ENCODE data around the gene IP6K1.

The IP6K1 gene

DNA sequence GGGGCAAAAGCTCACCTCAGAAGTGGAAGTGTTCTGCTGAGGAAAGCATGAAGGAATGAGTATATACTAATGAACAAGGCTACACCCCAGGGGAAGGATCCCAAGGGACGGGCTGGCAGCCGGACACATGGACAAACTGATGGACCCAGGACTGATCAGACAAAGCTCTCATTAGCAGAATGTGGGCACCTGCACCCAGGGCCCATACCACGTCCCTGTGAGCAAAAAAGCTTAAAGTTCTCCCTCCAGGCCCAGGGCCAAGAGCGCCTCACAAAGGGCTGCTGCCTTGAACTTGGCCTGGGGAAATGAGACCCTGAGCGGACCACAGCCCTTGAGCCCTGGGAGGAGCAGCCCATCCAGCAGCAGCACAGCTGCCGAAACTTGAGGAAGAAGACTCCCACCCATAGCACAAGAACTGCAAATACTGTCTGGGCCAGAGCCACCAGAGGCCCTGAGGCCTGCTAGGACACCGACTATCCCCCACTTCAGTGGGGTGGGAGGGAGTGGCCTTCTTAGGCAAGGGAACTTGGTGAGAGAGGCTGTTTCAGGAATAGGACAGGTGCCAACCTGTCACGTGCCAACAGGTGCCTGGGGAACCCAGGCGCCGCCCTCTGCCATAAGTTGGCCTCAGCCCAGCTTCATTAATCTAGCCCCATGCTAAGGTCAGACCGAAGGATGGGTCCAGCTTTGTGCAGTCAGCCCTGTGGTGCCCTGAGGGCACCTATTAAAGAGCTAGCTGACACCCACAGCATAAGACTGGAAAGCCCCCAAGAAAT is 60.2 kb downstream of the IP6K1 start:
- H3K4me3 ChIP-seq (ENCODE audit: low read depth, low read length) = no peak overlapping the region

GRCh38 chr3:49724586-49724985 is 61.8 kb downstream of the IP6K1 start:
- peak overlapping the region; percentile 99 for H3K4me3 ChIP-seq (ENCODE audit: low read depth, low read length)

GRCh38 chr3:49723628-49724551 is 62.5 kb downstream of the IP6K1 start, which contains the start of gene GMPPB:
TSS of gene GMPPB (minus strand) at chr3:49723951. CDS start at chr3:49723726, 225 bp downstream.
- peak within 1 kb of the TSS; percentile 99 for H3K4me3 ChIP-seq (ENCODE audit: low read depth, low read length)

DNA sequence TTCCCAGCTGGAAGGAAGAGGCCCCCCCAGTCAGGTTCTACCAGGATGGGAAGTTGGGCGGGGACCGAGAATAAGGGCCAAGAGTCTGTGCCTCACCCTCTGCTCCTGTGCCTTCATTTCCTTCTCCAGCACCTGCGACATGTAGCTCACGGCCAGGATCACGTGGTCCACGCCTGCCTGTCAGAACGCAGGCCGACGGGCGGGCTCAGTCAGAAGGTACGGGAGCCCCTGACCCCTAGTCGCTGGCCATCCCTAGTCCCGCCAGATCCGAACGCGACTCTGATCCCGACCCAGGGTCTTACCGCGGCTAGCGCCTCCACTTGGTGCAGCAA is 63.1 kb downstream of the IP6K1 start:
- H3K4me3 ChIP-seq (ENCODE audit: low read depth, low read length) = peak overlapping the region; percentile 99

GRCh38 chr3:49722896-49723295 is 63.4 kb downstream of the IP6K1 start:
- peak overlapping the region; percentile 99 for H3K4me3 ChIP-seq (ENCODE audit: low read depth, low read length)

- no peak overlapping the region for H3K4me3 ChIP-seq (ENCODE audit: low read depth, low read length)
Observed at GRCh38 chr3:49721896-49722781, 64.2 kb downstream of the IP6K1 start.

DNA sequence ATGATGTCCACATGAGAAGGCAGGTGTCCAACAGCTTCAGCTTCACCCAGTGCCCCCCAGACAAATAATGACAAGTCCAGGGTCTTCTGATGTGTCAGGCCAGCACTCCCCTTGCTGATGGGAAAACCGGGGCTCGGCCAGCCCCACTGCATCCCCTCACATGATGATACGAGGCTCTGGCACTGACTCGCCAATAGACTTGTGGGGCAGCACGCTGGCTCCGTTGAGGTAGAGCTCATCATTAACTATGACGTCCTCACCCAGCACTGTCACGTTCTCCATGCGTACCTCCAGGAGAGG is 64.8 kb downstream of the IP6K1 start:
- no peak overlapping the region for H3K4me3 ChIP-seq (ENCODE audit: low read depth, low read length)

DNA sequence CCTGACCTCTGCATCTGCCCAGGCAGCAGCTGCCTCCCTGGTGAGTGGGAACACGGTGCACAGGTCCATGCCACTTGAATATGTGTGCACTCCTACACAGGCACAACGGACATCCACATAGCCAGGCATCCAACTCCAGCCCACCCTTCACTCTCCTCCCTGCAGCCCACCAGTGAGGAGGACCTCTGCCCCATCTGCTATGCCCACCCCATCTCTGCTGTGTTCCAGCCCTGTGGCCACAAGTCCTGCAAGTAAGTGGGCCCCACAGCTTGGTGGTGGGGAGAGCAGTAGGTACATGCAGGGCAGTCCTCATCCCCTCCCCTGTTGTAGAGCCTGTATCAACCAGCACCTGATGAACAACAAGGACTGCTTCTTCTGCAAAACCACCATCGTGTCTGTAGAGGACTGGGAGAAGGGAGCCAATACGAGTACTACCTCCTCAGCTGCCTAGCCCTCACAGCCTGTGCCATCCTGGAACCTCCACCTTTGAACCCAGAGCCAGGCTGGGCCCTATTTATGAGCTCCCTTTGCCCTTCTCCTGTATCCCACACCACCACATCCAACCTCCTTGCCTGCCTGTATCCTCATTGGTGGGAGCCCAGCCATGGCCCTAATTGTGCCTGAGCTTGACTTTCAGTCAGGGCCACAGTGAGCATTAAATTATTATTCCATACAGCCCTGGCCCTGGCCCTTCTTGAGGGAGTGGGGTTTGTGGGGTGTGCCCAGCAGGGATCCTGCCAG is 65.3 kb downstream of the IP6K1 start:
- H3K4me3 ChIP-seq (ENCODE audit: low read depth, low read length) = no peak overlapping the region

GRCh38 chr3:49719214-49719884 is 67.0 kb downstream of the IP6K1 start, which contains the start of gene AMIGO3:
TSS of gene AMIGO3 (minus strand) at chr3:49719684. CDS start at chr3:49719465, 219 bp downstream.
- peak within 1 kb of the TSS; percentile 70 for H3K4me3 ChIP-seq (ENCODE audit: low read depth, low read length)

GRCh38 chr3:49718858-49719213 is 67.5 kb downstream of the IP6K1 start:
- peak overlapping the region; percentile 70 for H3K4me3 ChIP-seq (ENCODE audit: low read depth, low read length)

- H3K4me3 ChIP-seq (ENCODE audit: low read depth, low read length) = no peak overlapping the region
Observed at GRCh38 chr3:49717959-49718857, 68.1 kb downstream of the IP6K1 start.

DNA sequence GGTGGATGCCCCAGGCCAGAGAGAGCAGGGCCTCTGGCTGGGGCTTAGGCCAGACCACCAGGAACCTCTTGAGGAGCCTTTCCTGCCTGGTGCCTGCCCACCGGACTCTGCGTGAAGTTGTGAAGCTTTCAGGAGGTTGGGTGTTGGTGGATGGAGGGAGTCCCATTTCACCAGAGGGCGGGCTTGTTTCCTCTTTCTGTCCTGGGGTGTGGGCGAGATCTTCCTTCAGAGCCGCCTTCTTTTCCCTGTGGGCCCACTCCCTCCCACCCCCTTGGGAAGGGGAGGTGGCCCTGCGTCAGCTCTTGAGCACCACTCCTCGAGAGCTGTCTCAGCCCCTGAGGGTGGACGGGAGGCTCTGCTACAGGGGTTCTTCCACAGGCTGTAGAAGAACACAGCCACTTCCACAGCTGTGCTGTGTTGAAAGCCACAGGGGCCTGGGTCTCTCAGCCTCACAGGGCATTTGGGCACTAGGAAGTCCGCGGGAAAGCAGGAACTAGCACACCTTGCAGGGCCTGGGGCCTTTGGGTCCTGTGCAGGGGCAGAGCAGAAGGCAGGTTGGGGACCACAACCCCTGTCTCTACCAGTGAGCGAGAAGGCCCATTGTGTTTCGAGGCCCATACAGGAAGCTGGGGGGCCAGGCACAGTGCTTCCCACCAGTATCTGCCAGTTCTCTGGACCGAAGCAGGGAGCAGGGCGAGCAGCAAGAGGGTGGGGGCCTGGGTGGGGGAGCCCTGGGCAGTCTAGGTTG is 69.0 kb downstream of the IP6K1 start:
- H3K4me3 ChIP-seq (ENCODE audit: low read depth, low read length) = no peak overlapping the region

DNA sequence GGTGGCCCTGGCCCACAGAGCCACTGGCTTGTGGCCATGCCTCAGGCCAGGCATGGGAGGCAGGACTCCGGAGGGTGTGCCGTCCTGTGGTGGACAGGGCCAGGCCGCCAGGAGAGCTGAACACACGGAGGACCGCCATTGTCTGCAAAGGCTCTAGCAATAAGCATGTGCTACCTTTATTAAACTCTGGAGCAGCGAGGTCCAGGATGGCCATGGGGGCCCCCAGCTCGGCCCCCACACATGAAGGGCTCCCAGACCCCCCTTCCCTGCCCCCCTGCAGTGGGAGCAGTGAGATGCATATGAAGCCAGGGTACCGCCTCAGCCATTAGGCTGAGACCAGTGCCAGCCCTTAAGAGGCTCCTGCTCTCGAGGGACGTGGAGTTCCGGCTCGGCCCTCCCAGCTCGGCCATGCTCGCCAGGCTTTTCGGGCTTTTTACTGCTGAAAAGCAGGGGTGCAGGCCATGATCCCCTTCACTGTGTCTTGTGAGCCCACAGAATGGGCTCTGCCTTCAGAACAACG is 69.6 kb downstream of the IP6K1 start:
- H3K4me3 ChIP-seq (ENCODE audit: low read depth, low read length) = no peak overlapping the region

- no peak overlapping the region for H3K4me3 ChIP-seq (ENCODE audit: low read depth, low read length)
Observed at GRCh38 chr3:49716169-49716568, 70.2 kb downstream of the IP6K1 start.

- no peak overlapping the region for H3K4me3 ChIP-seq (ENCODE audit: low read depth, low read length)
Observed at GRCh38 chr3:49715611-49716121, 70.7 kb downstream of the IP6K1 start.

DNA sequence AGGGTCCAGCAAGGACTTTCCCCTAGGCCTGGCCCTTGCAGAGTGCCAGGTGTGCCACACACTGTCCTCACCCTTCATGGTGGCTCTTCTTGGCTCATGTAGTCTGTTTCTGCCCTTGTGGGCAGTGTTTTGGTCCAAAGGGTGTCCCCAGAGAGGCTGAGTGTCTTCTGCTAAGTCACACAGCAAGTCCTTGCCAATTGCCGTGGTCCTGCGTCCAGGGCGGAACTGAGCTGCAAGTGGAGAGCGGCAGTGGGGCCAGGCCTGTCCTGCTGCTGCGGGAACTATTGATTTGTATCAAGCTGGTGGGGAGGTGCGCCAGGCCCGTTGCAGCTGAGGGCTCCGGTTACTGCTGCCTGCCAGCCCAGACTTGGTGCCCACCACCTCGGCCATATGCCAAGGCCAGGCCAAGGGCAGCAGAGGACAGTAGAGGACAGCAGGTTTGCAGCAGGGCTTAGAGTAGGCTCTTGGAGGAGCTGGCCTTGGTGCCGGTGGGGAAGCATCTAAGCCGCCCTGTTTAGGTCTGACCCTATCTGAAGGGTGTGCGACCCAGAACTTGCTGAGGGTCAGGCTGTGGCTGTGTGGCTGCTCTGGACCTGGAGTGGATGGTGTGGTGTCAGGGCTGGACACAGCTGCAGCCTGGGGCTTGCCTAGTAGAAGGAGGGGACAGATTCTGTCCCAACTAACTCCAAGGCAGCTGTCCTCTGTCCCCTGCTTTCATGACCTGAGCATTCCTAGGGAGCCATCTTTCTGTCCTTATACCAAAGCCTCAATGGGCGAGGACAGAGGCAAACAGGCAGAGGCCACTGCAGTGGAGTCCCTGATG is 71.4 kb downstream of the IP6K1 start:
- H3K4me3 ChIP-seq (ENCODE audit: low read depth, low read length) = no peak overlapping the region
